Stimulated activated memory B cell treated with anti-CD40 and anti-IgM and Interleukin-4, amounts not matched to agents 10 μg/mL and 1 μg/mL and 100 μg/mL, for 72 hours (primary cell): ENCODE measurements around the gene FAM227A.
A peak's percentile ranks its signal among the peaks of the same experiment; 100 is the strongest.

Experiments used
- ATAC-seq: fragments of 150-1000 bp; cut with Tn5 transposase; 2 replicates; pipeline ENCODE4 v1.10.0; 2021
- H3K27ac Mint-ChIP-seq: one replicate; pipeline ENCODE4 v1.8.0; 2022; ENCODE audit warnings: mild to moderate bottlenecking, mixed read lengths
- H3K27me3 Mint-ChIP-seq: one replicate; pipeline ENCODE4 v1.8.0; 2022; ENCODE audit warnings: mixed read lengths
- H3K36me3 Mint-ChIP-seq: one replicate; pipeline ENCODE4 v1.8.0; 2022; ENCODE audit warnings: mixed read lengths
- H3K4me1 Mint-ChIP-seq: one replicate; pipeline ENCODE4 v1.8.0; 2022; ENCODE audit warnings: mixed read lengths
- H3K4me3 Mint-ChIP-seq: one replicate; pipeline ENCODE4 v1.8.0; 2022; ENCODE audit warnings: mild to moderate bottlenecking, moderate library complexity, mixed read lengths
- H3K9me3 Mint-ChIP-seq: one replicate; pipeline ENCODE4 v1.8.0; 2022; ENCODE audit warnings: mixed read lengths

The FAM227A gene

DNA sequence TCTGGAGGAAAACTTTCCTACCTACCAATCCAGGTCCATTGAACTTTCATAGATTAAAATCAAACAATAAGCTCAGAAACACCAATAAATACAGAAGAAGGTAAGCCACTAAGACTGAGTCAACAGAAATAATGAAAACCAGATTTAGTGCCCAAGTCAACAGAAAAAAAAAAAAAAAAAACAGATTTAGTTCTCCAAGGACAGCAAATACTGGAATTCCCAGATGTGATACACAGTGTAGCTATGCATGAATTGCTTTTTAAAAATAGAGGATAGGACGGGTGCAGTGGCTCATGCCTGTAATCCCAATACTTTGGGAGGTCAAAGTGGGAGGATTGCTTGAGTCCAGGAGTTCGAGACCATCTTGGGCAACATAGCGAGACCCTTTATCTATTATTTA, 101.9 kb downstream of the FAM227A start:
- Mint-ChIP-seq H3K4me3 (no peak overlapping the region), H3K4me1 (peaks cover 5% of the 10 kb centered on the region), H3K36me3 (no peaks in the 10 kb centered on the region), H3K27me3 (no peaks in the 10 kb centered on the region), H3K27ac (no peak overlapping the region), H3K9me3 (no peaks in the 10 kb centered on the region)
- no peak for ATAC-seq

DNA sequence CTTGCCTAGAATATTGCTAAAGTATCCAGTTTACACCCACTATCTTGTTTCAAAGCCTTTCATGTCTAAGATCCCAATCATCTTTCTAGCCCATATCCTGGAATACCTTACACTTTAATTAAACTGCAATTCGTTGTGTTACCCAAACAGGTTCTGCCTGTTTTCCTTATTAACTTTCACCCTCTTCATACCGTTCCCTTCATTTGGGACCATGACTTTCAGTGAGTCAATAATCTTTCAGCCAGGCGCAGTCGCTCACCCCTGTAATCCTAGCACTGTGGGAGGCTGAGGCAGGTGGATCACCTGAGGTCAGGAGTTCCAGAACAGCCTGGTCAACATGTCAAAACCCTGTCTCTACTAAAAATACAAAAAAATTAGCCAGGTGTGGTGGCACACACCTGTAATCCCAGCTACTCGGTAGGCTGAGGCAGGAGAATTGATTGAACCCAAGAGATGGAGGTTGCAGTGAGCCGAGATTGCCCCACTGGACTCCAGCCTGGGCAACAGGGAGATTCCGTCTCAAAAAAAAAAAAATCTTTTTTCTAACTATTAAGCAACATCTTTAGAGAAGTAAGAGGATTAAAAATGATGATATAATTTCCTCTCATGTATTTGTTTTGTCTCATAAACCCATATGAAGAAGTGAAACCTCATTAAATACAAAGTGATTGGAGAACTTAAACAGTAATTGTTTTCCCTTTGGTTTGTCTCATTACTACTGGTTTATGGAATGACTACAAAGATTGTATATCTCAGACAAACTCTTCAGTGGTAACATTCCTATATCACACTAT, 106.9 kb downstream of the FAM227A start:
- H3K4me3 Mint-ChIP-seq, result no peak overlapping the region
- peaks cover 18% of the 10 kb centered on the region for H3K4me1 Mint-ChIP-seq
- no peak for ATAC-seq
- no peak overlapping the region for H3K27ac Mint-ChIP-seq
- H3K36me3 Mint-ChIP-seq, result no peaks in the 10 kb centered on the region
- peaks cover 1% of the 10 kb centered on the region for H3K9me3 Mint-ChIP-seq
- H3K27me3 Mint-ChIP-seq, result no peaks in the 10 kb centered on the region

DNA sequence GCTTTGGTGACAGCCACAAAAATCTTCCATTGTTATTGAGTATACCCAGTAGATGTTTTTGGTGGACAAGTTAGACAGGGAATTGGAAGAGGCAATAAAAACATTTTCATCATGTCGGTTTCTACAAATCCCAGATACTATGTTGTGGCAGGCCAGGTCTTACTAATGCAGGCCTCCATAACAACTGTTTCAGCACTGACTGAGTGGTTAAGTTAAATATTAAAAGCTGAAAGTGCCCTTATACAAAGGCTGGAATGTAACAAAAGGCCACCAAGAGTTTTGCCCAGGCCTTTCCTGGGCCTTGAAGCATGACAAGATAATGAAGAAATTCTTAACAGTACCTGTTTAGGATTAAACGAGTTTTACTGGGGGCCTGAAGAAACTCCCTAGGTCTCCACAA, 115.5 kb downstream of the FAM227A start:
- Mint-ChIP-seq H3K36me3 (peaks cover 6% of the 10 kb centered on the region), H3K9me3 (peaks cover 17% of the 10 kb centered on the region), H3K27me3 (no peaks in the 10 kb centered on the region)

DNA sequence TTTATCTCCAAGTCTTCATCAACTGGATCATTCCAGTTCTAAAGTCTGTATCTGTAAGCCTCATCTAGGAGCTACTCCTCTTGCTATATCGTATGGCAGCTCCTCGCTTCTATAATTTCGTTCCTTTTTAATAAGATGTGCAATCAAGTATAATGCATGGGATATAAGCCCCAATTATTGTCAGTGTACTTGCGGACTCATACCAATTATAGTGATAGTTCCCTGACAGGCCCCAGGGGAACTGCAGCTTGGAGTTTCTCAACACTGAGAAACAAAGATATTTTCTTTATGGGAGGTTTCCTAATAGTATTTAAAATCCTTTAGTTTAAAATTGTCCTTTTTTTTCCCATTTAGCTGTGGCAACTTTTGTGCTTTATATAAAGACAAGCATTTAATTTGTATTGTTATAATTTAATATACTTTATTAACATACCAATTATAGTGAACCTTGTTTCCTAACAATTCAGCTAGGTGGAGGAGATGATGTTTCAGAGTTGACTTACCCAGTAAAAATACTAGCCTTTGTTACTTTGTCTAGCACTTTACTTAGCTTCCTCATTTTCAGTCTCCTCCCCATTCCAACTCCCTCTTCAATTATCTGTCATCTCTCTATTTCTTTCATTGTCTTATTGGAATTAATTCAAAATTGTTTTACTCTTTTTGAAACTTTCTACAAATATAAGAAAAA, 124.8 kb downstream of the FAM227A start:
- ATAC-seq, result peak; percentile 51
- peak overlapping the region; percentile 27 for H3K4me3 Mint-ChIP-seq
- H3K27me3 Mint-ChIP-seq, result no peaks in the 10 kb centered on the region
- H3K27ac Mint-ChIP-seq, result peak overlapping the region; percentile 73
- peaks cover 7% of the 10 kb centered on the region for H3K4me1 Mint-ChIP-seq
- H3K9me3 Mint-ChIP-seq, result peaks cover 3% of the 10 kb centered on the region
- H3K36me3 Mint-ChIP-seq, result peaks cover 5% of the 10 kb centered on the region

More for the DNA sequence above, 115.5 kb downstream of the FAM227A start:
- ATAC-seq, result no peak
- H3K4me3 Mint-ChIP-seq, result no peak overlapping the region
- peaks cover 8% of the 10 kb centered on the region for H3K4me1 Mint-ChIP-seq
- H3K27ac Mint-ChIP-seq, result no peak overlapping the region
